Measurements from ENCODE around the gene MAPK8IP1. TPM values are rescaled to one million over a fixed set of nuclear protein-coding genes. Genes with fewer than 3 reads are reported as not detected.
"Not testable (repeated sequence)": the region's sequence is repeated elsewhere in the genome, so short reads cannot be mapped to it uniquely, and the experiment has no call there.

The MAPK8IP1 gene
- total RNA-seq, 1 donor = 8.0 TPM

- no peak overlapping the region for H3K4me3 ChIP-seq (ENCODE audit: insufficient read depth, low read length)
- no peak overlapping the region for H2AFZ ChIP-seq (ENCODE audit: low read length)
- peaks cover 8% of the 10 kb centered on the region for H3K4me1 ChIP-seq (ENCODE audit: insufficient read depth, low read length)
- H3K36me3 ChIP-seq (ENCODE audit: insufficient read depth, low read length) = peaks cover 3% of the 10 kb centered on the region
- H3K79me2 ChIP-seq (ENCODE audit: insufficient read depth, low read length) = no peaks in the 10 kb centered on the region
- no peaks in the 10 kb centered on the region for H3K27me3 ChIP-seq (ENCODE audit: insufficient read depth, low read length)
- TF ChIP-seq, protein P1, sequence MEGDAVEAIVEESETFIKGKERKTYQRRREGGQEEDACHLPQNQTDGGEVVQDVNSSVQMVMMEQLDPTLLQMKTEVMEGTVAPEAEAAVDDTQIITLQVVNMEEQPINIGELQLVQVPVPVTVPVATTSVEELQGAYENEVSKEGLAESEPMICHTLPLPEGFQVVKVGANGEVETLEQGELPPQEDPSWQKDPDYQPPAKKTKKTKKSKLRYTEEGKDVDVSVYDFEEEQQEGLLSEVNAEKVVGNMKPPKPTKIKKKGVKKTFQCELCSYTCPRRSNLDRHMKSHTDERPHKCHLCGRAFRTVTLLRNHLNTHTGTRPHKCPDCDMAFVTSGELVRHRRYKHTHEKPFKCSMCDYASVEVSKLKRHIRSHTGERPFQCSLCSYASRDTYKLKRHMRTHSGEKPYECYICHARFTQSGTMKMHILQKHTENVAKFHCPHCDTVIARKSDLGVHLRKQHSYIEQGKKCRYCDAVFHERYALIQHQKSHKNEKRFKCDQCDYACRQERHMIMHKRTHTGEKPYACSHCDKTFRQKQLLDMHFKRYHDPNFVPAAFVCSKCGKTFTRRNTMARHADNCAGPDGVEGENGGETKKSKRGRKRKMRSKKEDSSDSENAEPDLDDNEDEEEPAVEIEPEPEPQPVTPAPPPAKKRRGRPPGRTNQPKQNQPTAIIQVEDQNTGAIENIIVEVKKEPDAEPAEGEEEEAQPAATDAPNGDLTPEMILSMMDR (IDR thresholded peaks at IDR 0.05; ENCODE audit: extremely low read depth, low read depth, low read length) = no peak
- DNase-seq (ENCODE audit: insufficient read length, low spot score, missing footprints) = no peak
- no peak overlapping the region for H3K4me2 ChIP-seq (ENCODE audit: insufficient read depth, low read length)
- H3K9me3 ChIP-seq (ENCODE audit: low read depth, low read length) = no peaks in the 10 kb centered on the region
- no peak overlapping the region for H3K27ac ChIP-seq (ENCODE audit: low read depth, low read length)
- peaks cover 10% of the 10 kb centered on the region for H4K20me1 ChIP-seq (ENCODE audit: insufficient read depth, low read length)
Observed at GRCh38 chr11:45904309-45904915, 19.0 kb downstream of the MAPK8IP1 start.

DNA sequence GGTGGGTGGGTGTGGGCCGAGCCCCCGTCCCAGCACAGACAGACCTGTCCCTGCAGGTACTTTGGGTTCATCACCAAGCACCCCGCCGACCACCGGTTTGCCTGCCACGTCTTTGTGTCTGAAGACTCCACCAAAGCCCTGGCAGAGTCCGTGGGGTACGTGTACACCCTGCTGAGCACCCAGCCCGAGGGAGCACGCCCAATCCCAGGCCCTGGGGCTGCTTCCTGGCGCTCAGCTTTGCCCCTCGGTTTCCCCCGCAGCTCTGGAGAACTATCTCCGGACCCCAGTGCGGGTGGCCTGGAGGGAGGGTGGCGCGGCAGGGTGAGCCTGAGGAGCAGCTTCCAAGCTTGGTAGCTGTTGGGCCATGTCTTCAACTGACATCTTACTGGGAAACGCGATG lies 19.6 kb downstream of the MAPK8IP1 start:
- Histone ChIP-seq H3K4me1 (ENCODE audit: insufficient read depth, low read length) (peaks cover 7% of the 10 kb centered on the region), H2AFZ (ENCODE audit: low read length) (no peak overlapping the region), H3K27me3 (ENCODE audit: insufficient read depth, low read length) (no peaks in the 10 kb centered on the region), H3K9me3 (ENCODE audit: low read depth, low read length) (no peaks in the 10 kb centered on the region), H3K36me3 (ENCODE audit: insufficient read depth, low read length) (peaks cover 3% of the 10 kb centered on the region), H3K79me2 (ENCODE audit: insufficient read depth, low read length) (no peaks in the 10 kb centered on the region), H3K27ac (ENCODE audit: low read depth, low read length) (no peak overlapping the region), H3K4me3 (ENCODE audit: insufficient read depth, low read length) (no peak overlapping the region), H3K4me2 (ENCODE audit: insufficient read depth, low read length) (no peak overlapping the region), H4K20me1 (ENCODE audit: insufficient read depth, low read length) (peaks cover 10% of the 10 kb centered on the region)
- TF ChIP-seq, protein P1 (IDR thresholded peaks at IDR 0.05; ENCODE audit: extremely low read depth, low read depth, low read length) = no peak
- no peak for DNase-seq (ENCODE audit: insufficient read length, low spot score, missing footprints)

DNA sequence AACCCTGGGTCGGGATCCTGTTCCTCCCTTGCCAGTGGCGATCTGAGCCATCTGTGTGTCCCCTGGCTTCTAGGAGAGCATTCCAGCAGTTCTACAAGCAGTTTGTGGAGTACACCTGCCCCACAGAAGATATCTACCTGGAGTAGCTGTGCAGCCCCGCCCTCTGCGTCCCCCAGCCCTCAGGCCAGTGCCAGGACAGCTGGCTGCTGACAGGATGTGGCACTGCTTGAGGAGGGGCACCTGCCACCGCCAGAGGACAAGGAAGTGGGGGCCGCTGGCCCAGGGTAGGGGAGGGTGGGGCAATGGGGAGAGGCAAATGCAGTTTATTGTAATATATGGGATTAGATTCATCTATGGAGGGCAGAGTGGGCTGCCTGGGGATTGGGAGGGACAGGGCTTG lies 20.1 kb downstream of the MAPK8IP1 start:
- H3K27me3 ChIP-seq (ENCODE audit: insufficient read depth, low read length); DNase-seq (ENCODE audit: insufficient read length, low spot score, missing footprints); H3K27ac ChIP-seq (ENCODE audit: low read depth, low read length); H3K36me3 ChIP-seq (ENCODE audit: insufficient read depth, low read length); H3K4me3 ChIP-seq (ENCODE audit: insufficient read depth, low read length); H3K79me2 ChIP-seq (ENCODE audit: insufficient read depth, low read length); H3K4me2 ChIP-seq (ENCODE audit: insufficient read depth, low read length); H3K9me3 ChIP-seq (ENCODE audit: low read depth, low read length); H3K4me1 ChIP-seq (ENCODE audit: insufficient read depth, low read length); H2AFZ ChIP-seq (ENCODE audit: low read length): not testable (repeated sequence)
- peaks cover 10% of the 10 kb centered on the region for H4K20me1 ChIP-seq (ENCODE audit: insufficient read depth, low read length)

DNA sequence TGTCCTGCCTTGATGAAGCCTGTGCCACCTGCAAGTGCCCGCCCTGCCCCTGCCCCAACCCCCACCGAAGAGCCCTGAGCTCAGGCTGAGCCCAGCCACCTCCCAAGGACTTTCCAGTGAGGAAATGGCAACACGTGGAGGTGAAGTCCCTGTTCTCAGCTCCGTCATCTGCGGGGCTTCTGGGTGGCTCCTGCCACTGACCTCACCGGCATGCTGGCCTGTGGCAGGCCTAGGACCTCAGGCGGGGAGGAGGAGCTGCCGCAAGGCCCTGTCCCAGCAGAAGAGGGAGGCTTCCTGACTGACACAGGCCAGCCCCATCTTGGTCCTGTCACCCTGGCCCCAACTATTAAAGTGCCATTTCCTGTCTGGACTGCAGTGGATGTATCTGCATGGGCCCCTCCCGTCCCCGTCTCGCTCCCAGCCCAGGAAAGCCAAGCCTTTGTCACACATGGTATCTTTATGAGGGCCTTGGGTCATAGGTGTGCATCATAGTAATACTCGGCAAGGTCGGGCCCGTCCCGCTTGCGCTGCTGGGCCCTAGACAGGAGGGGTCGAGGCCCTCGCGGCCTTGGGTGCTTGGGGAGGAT lies 20.7 kb downstream of the MAPK8IP1 start:
- DNase-seq (ENCODE audit: insufficient read length, low spot score, missing footprints) = no peak
- Histone ChIP-seq H3K4me3 (ENCODE audit: insufficient read depth, low read length) (no peak overlapping the region), H3K4me1 (ENCODE audit: insufficient read depth, low read length) (no peaks in the 10 kb centered on the region), H3K36me3 (ENCODE audit: insufficient read depth, low read length) (peaks cover 5% of the 10 kb centered on the region), H3K27ac (ENCODE audit: low read depth, low read length) (no peak overlapping the region), H4K20me1 (ENCODE audit: insufficient read depth, low read length) (peaks cover 12% of the 10 kb centered on the region), H2AFZ (ENCODE audit: low read length) (no peak overlapping the region), H3K9me3 (ENCODE audit: low read depth, low read length) (no peaks in the 10 kb centered on the region), H3K4me2 (ENCODE audit: insufficient read depth, low read length) (no peak overlapping the region), H3K27me3 (ENCODE audit: insufficient read depth, low read length) (no peaks in the 10 kb centered on the region), H3K79me2 (ENCODE audit: insufficient read depth, low read length) (no peaks in the 10 kb centered on the region)
- TF ChIP-seq, protein P1 (IDR thresholded peaks at IDR 0.05; ENCODE audit: extremely low read depth, low read depth, low read length) = no peak
